Measurements from ENCODE around the gene HOXA7.
A peak's percentile ranks its signal among the peaks of the same experiment; 100 is the strongest.

The HOXA7 gene

GRCh38 chr7:27162561-27163287 lies 6.2 kb upstream of the HOXA7 start (continued):
- TF ChIP-seq ZSCAN4 (tag by site-specific recombination; IDR thresholded peaks at IDR 0.05) (no peak), ZNF24 (tag by site-specific recombination; IDR thresholded peaks at IDR 0.05) (no peak), GLI4 (tag by site-specific recombination; IDR thresholded peaks at IDR 0.05) (no peak), HOXC10 (CRISPR knock-in tag; IDR thresholded peaks at IDR 0.05) (no peak), PRDM6 (tag by site-specific recombination; IDR thresholded peaks at IDR 0.05) (peak; percentile 73; the same call in 1 of the 2 replicates), ZNF202 (tag by site-specific recombination; IDR thresholded peaks at IDR 0.05; ENCODE audit: borderline replicate concordance) (no peak), ZNF776 (tag by site-specific recombination; IDR thresholded peaks at IDR 0.05; ENCODE audit: borderline replicate concordance) (no peak), ZNF571 (tag by site-specific recombination; IDR thresholded peaks at IDR 0.05) (no peak), ZNF341 (tag by site-specific recombination; IDR thresholded peaks at IDR 0.05; ENCODE audit: low read depth) (no peak), ZNF26 (tag by site-specific recombination; IDR thresholded peaks at IDR 0.05) (no peak), SP2 (tag by site-specific recombination; IDR thresholded peaks at IDR 0.05) (no peak), ZNF513 (tag by site-specific recombination; IDR thresholded peaks at IDR 0.05) (no peak), ZNF426 (tag by site-specific recombination; IDR thresholded peaks at IDR 0.05) (peak; percentile 8; the same call in 1 of the 2 replicates), IKZF3 (tag by site-specific recombination; IDR thresholded peaks at IDR 0.05) (no peak), SCRT2 (tag by site-specific recombination; IDR thresholded peaks at IDR 0.05) (peak; percentile 67), ZNF707 (tag by site-specific recombination; IDR thresholded peaks at IDR 0.05) (no peak)

GRCh38 chr7:27161721-27162560 lies 5.5 kb upstream of the HOXA7 start:
- POLR2A ChIA-PET: interaction anchor here (0.8 to 4.1 kb wide), 17 partner anchors 8 to 1305 kb away, joined by 3 to 42 read pairs (median 6); partner anchors contain the start of genes HOXA11, HOXA3 and HOXA6
- TF ChIP-seq ZBTB10 (tag by site-specific recombination; IDR thresholded peaks at IDR 0.05) (peak; percentile 66; the same call in 1 of the 2 replicates), ZNF521 (tag by site-specific recombination; IDR thresholded peaks at IDR 0.05) (no peak), PATZ1 (tag by site-specific recombination; IDR thresholded peaks at IDR 0.05) (peak; percentile 20; the same call in 1 of the 2 replicates), ZFP37 (tag by site-specific recombination; IDR thresholded peaks at IDR 0.05) (peak; percentile 63; the same call in 1 of the 2 replicates), ZNF26 (tag by site-specific recombination; IDR thresholded peaks at IDR 0.05) (no peak), ZXDB (tag by site-specific recombination; IDR thresholded peaks at IDR 0.05) (no peak)

More at GRCh38 chr7:27161721-27162560, 5.5 kb upstream of the HOXA7 start:
- H3K36me3 ChIP-seq (ENCODE audit: control insufficient read depth in 2 of 2, insufficient read depth in 1 of 2, low read length in 2 of 2): peaks cover 18 to 25% of the 10 kb centered on the region in 2 experiments
- H3K4me1 ChIP-seq (ENCODE audit: control insufficient read depth, insufficient read depth, low read length): peaks cover 12% of the 10 kb centered on the region
- peak overlapping the region; percentile 100 for H3K27ac ChIP-seq (ENCODE audit: extremely low read depth, low read depth, low read length)
- H3K9me3 ChIP-seq (ENCODE audit: control insufficient read depth, insufficient read depth, low read depth, low read length): no peaks in the 10 kb centered on the region
- peak overlapping the region; percentile 76 for H3K4me3 ChIP-seq (ENCODE audit: low read depth, low read length)
- CTCF ChIA-PET: interaction anchor here (0.5 to 3.7 kb wide), 21 partner anchors 8 to 1299 kb away, joined by 3 to 50 read pairs (median 5); partner anchors contain the start of genes HOXA5 and HOXA6
